HL-60 (cell line): ENCODE measurements around the gene PROSER2.

Experiments used
- DNase-seq, 2 experiments: peaks; one replicate each; pipeline ENCODE4 v3.0.0-alpha.2; 2010 to 2020; ENCODE audit warnings: low read depth in 1 of 2, low spot score in 1 of 2
- H3K27ac ChIP-seq: fragments of 250-450 bp; sonication (Bioruptor Pico); replicated peaks from 2 replicates; pipeline ENCODE4 v1.5.1; 2020; ENCODE audit warnings: mild to moderate bottlenecking, moderate library complexity
- H3K27me3 ChIP-seq: fragments of 250-450 bp; sonication (Bioruptor Pico); 2 replicates; pipeline ENCODE4 v1.5.1; 2021; ENCODE audit warnings: mild to moderate bottlenecking, moderate library complexity; ENCODE audit not compliant: insufficient read depth, poor library complexity, severe bottlenecking
- H3K4me3 ChIP-seq: replicated peaks from 2 replicates; pipeline ENCODE4 v1.5.1; 2011; ENCODE audit warnings: mild to moderate bottlenecking, control low read depth, low read length; ENCODE audit not compliant: insufficient read depth
- CTCF ChIP-seq: IDR thresholded peaks from one replicate; pipeline ENCODE4 v1.5.1; 2011; ENCODE audit warnings: low read length, control low read depth, inconsistent platforms; ENCODE audit not compliant: insufficient read depth
- GABPA ChIP-seq: IDR thresholded peaks from 2 replicates; pipeline ENCODE4 v1.6.1; 2012; ENCODE audit warnings: low read depth
- POLR2AphosphoS5 ChIP-seq: IDR thresholded peaks from 2 replicates; pipeline ENCODE4 v1.6.1; 2012; ENCODE audit warnings: low read depth
- REST ChIP-seq: IDR thresholded peaks from 2 replicates; pipeline ENCODE4 v1.6.1; 2012; ENCODE audit warnings: low read depth; ENCODE audit not compliant: insufficient replicate concordance
- SPI1 ChIP-seq: IDR thresholded peaks from 2 replicates; pipeline ENCODE4 v1.6.1; 2012; ENCODE audit warnings: low read depth, mild to moderate bottlenecking, borderline replicate concordance

Gene PROSER2

GRCh38 chr10:11881030-11881476, 57.9 kb downstream of the PROSER2 start:
- H3K27ac ChIP-seq = no peak overlapping the region
- no peak for TF ChIP-seq GABPA
- no peak for TF ChIP-seq CTCF
- TF ChIP-seq REST = no peak
- no peak for TF ChIP-seq POLR2AphosphoS5
- TF ChIP-seq SPI1 = no peak
- H3K27me3 ChIP-seq = no peaks in the 10 kb centered on the region
- DNase-seq = no peak
- no peak overlapping the region for H3K4me3 ChIP-seq

- DNase-seq = no peak
- H3K27ac ChIP-seq = no peak overlapping the region
- TF ChIP-seq SPI1 = no peak
- no peak for TF ChIP-seq REST
- no peak for TF ChIP-seq CTCF
- TF ChIP-seq POLR2AphosphoS5 = no peak
- no peak for TF ChIP-seq GABPA
- H3K27me3 ChIP-seq = no peaks in the 10 kb centered on the region
- no peak overlapping the region for H3K4me3 ChIP-seq
Measured at GRCh38 chr10:11881477-11882417, 58.6 kb downstream of the PROSER2 start.

GRCh38 chr10:11882646-11883375, 59.7 kb downstream of the PROSER2 start:
- Histone ChIP-seq H3K27ac (no peak overlapping the region), H3K4me3 (no peak overlapping the region), H3K27me3 (no peaks in the 10 kb centered on the region)
- no peak for DNase-seq
- TF ChIP-seq POLR2AphosphoS5 = no peak
- TF ChIP-seq REST = no peak
- no peak for TF ChIP-seq SPI1
- TF ChIP-seq GABPA = no peak
- no peak for TF ChIP-seq CTCF
